ENCODE data around the gene SCN3A.

The SCN3A gene

GRCh38 chr2:165141601-165142354 is 62.1 kb downstream of the SCN3A start:
- TF ChIP-seq EZH2phosphoT487 (IDR thresholded peaks at IDR 0.05; ENCODE audit: low read length) (no peak), CTCF (IDR thresholded peaks at IDR 0.05; ENCODE audit: low read length) (peak; percentile 29)
- Histone ChIP-seq H2AFZ (ENCODE audit: low read length) (no peak overlapping the region), H4K20me1 (ENCODE audit: insufficient read depth, low read length) (no peaks in the 10 kb centered on the region), H3K9ac (ENCODE audit: low read length) (no peak overlapping the region), H3K4me1 (ENCODE audit: low read length) (peaks cover 15% of the 10 kb centered on the region), H3K9me3 (replicated peaks; ENCODE audit: insufficient read depth, low read length) (no peaks in the 10 kb centered on the region), H3K79me2 (ENCODE audit: low read length) (no peaks in the 10 kb centered on the region), H3K9me2 (replicated peaks; ENCODE audit: insufficient read depth, low read length) (no peaks in the 10 kb centered on the region), H3K27ac (ENCODE audit: low read length) (no peak overlapping the region), H3F3A (ENCODE audit: insufficient read depth, low read length) (no peaks in the 10 kb centered on the region), H3K36me3 (replicated peaks; ENCODE audit: insufficient read depth, low read length) (no peaks in the 10 kb centered on the region), H3K27me3 (replicated peaks; ENCODE audit: insufficient read depth, low read length) (no peaks in the 10 kb centered on the region), H3K4me2 (ENCODE audit: low read depth, low read length) (no peak overlapping the region), H3K4me3 (ENCODE audit: low read length) (no peak overlapping the region)
- DNase-seq, result peak; percentile 16

GRCh38 chr2:165126244-165126643 is 77.6 kb downstream of the SCN3A start:
- H3K9me3 ChIP-seq (replicated peaks; ENCODE audit: insufficient read depth, low read length), result no peaks in the 10 kb centered on the region
- no peak overlapping the region for H3K27ac ChIP-seq (ENCODE audit: low read length)
- H3K4me1 ChIP-seq (ENCODE audit: low read length), result peaks cover 4% of the 10 kb centered on the region; the same call in 1 of the 2 replicates
- H3K79me2 ChIP-seq (ENCODE audit: low read length), result no peaks in the 10 kb centered on the region
- H4K20me1 ChIP-seq (ENCODE audit: insufficient read depth, low read length), result no peaks in the 10 kb centered on the region
- H3K4me2 ChIP-seq (ENCODE audit: low read depth, low read length), result no peak overlapping the region
- no peak for TF ChIP-seq CTCF (IDR thresholded peaks at IDR 0.05; ENCODE audit: low read length)
- no peak for TF ChIP-seq EZH2 (optimal IDR thresholded peaks at IDR 0.05; ENCODE audit: low read depth, low read length)
- TF ChIP-seq EZH2phosphoT487 (IDR thresholded peaks at IDR 0.05; ENCODE audit: low read length), result no peak
- H3K9me2 ChIP-seq (replicated peaks; ENCODE audit: insufficient read depth, low read length), result no peaks in the 10 kb centered on the region
- no peak overlapping the region for H3K9ac ChIP-seq (ENCODE audit: low read length)
- no peak overlapping the region for H3K4me3 ChIP-seq (ENCODE audit: low read length)
- no peaks in the 10 kb centered on the region for H3K36me3 ChIP-seq (replicated peaks; ENCODE audit: insufficient read depth, low read length)
- H3K27me3 ChIP-seq (replicated peaks; ENCODE audit: insufficient read depth, low read length), result no peaks in the 10 kb centered on the region
- peaks cover under 1% of the 10 kb centered on the region; the same call in 1 of the 2 replicates for H3F3A ChIP-seq (ENCODE audit: insufficient read depth, low read length)
- DNase-seq, result no peak
- H2AFZ ChIP-seq (ENCODE audit: low read length), result no peak overlapping the region

GRCh38 chr2:165122521-165122920 is 81.3 kb downstream of the SCN3A start:
- Histone ChIP-seq H3K4me2 (ENCODE audit: low read depth, low read length) (no peak overlapping the region), H3K4me1 (ENCODE audit: low read length) (peaks cover 13% of the 10 kb centered on the region), H3K9me3 (replicated peaks; ENCODE audit: insufficient read depth, low read length) (no peaks in the 10 kb centered on the region), H3K27ac (ENCODE audit: low read length) (no peak overlapping the region), H3K79me2 (ENCODE audit: low read length) (no peaks in the 10 kb centered on the region), H3K4me3 (ENCODE audit: low read length) (no peak overlapping the region), H3K9me2 (replicated peaks; ENCODE audit: insufficient read depth, low read length) (no peaks in the 10 kb centered on the region), H4K20me1 (ENCODE audit: insufficient read depth, low read length) (no peaks in the 10 kb centered on the region), H3K27me3 (replicated peaks; ENCODE audit: insufficient read depth, low read length) (no peaks in the 10 kb centered on the region), H3K36me3 (replicated peaks; ENCODE audit: insufficient read depth, low read length) (no peaks in the 10 kb centered on the region), H3F3A (ENCODE audit: insufficient read depth, low read length) (peaks cover 10% of the 10 kb centered on the region; the same call in 1 of the 2 replicates), H3K9ac (ENCODE audit: low read length) (no peak overlapping the region), H2AFZ (ENCODE audit: low read length) (no peak overlapping the region)
- no peak for DNase-seq
- TF ChIP-seq EZH2phosphoT487 (IDR thresholded peaks at IDR 0.05; ENCODE audit: low read length) (no peak), CTCF (IDR thresholded peaks at IDR 0.05; ENCODE audit: low read length) (no peak), EZH2 (optimal IDR thresholded peaks at IDR 0.05; ENCODE audit: low read depth, low read length) (no peak)

Measured in MM.1S (cell line).